ENCODE results near the gene XIRP1.

The XIRP1 gene

DNA sequence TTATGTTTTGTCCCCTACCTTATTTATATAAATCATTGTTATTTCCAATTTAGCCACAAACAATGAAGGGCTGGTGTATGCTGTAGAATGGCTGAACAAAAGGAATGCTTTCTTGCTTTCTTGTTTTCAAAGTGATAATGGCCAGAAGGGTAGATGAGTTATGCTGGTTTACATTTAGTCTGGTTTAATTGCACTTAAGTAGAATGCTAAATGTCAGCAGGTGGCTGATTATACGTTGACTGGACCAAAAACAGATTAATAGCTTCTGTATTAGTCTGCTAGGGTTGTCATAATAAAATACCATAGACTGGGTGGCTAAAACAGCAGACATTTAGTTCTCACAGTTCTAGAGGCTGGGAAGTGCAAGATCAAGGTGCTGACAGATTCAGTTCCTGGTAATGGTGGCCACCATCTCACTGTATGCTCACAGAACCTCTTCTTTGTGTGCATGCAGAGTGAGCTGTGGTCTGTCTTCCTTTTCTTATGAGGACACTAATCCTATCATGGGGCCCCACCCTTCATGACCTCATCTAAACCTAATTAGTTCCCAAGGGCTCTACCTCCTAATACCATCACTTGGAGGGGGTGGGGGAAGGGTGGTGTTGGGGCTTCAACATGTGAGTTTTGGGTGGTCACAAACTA is 17.1 kb upstream of the XIRP1 start:
- no peak for DNase-seq

DNA sequence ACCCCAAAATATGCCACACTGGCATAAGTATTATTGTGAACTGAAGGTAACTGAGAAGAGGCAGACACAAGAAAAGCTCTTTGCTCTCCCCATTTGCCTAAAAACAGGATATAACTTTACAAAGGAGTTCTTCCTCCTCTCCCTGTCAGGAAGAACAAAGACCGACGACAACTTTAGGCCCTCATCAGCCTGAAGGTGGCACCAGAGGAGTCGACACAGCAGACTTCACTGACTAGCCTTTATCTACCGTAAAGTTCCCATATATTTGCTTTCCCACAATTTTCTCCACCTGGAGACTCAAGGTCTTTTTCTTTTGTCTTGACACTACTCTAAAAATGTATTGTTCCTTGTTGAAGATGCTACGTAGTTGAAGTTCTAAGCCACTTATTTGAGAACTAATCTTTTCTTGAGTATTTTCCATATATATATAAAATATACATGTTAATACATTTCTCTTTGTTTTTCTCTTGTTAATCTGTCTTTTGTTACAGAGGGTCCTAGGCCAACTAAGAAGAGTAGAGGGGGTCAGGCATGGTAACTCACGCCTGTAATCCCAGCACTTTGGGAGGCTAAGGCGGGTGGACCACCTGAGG is 16.2 kb upstream of the XIRP1 start:
- no peak for DNase-seq

DNA sequence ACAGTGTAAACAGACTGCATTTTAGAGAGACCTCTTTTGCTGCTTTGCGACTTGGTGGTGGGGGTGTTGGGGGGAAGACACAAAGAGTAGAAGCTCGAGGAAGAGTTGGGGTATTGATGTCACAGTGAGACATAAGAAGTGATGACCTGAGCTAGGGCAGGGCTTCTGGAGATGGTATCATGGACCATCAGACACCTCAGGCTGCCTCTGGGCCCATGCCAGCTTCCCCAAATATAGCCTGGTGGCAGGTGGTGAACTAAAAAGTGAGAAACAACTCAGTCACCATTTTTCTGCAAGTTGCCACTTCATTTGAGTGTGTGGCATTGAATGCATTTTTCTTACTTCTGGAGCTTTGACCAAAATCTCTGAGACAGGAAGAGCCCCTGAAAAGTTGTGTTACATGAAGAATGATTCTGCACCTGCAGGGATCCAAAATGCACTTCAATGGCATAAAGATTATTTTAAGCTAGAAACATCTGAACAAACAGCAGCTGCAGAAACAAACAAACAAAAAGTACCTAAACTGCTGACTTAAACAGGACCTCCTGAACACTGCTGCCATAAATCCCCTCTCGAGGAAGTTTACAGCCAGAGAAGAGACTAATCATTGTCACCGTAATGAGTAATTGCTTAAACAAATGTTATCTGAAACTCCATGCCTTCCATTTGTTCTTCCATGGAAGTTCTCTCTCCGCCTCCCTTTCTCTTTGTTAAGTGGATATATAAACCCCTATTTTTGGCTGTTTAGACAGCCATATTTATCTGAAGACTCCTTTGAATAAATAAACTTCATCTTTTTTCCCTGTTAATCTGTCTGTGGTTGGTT is 15.2 kb upstream of the XIRP1 start:
- no peak for DNase-seq

DNA sequence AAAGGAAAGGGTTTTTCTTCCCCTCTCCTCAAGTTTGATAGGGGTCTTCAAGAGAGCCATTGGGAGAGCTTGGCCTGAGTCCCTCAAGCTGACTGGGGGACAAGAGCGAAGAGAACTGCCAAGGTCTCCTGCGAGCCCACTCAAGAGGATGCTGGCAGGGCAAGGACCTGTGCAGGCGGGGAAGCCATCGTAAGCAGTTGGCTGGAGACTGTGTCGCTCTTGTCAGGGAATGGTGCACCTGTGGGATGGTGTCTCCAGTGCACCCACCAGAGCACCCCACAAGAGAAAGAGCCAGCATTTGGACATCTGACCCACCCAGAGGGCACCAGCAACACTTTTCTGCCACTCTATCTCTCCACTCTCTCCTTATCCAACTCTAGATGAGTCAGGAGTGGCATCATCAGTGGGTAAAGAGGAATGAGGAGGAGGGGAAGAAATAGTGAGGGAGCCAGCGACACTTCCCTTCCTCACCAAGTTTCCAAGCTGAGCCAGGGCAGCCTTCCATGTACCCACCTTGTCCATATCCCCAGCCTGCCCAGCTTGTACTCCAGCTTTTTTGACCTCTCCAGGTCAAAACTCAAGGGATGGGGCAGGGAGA is 13.6 kb upstream of the XIRP1 start:
- DNase-seq, result no peak

DNA sequence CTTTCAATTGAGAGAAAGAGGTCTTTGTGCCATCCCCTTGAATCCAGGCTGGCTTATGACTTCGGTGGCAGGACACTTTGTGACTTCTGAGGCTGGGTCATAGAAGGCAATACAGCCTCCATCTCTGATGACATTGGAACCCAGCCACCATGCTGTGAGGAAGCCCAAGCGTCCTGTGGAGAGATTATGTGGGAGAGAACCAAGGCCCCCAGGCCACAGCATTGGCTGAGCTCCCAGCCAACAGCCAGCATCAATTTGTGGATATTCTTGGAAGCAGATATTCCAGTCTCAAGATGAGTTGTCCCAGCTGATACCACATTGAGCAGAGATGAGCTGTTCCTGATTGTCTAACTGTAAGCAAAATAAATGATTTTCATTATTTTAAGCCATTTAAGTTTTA is 12.7 kb upstream of the XIRP1 start:
- DNase-seq, result no peak

DNA sequence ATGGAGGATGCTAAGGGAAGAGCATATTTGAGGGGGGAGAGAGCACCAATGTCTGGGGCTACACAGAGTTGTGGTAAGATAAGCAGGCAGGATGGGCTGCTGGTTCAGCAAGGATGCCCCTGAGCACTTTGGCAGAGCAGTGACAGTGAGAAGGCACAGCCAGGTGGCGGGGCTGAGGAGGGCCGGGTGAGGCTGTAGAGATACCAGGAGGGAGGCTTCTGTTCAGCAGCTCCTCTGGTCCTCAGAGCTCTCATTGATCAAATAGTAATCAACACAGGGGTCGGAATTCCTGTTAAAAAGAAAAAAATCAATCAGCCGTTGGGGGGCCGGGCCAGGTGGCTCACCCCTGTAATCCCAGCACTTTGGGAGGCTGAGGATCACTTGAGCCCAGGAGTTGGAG is 11.5 kb upstream of the XIRP1 start:
- no peak for DNase-seq

DNA sequence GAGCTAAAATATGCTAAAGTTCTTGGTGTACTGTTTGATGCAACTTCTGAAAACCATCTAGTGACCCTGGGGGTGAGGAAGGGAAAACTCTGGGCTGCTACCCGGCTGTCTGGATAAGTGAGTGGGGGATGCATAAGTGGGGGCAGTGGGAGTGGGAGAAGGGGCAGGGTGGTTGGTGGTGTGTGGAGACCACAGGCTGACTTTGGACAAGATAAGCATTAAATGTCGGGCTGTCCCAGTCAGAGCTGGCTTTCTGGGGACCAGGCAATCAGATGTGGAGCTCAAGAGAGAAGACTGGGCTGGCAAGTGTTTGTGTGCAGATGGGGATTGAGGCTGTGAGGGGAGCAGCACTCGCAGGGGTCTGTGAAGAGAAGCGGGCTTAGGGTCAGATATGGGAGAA is 11.0 kb upstream of the XIRP1 start:
- no peak for DNase-seq

DNA sequence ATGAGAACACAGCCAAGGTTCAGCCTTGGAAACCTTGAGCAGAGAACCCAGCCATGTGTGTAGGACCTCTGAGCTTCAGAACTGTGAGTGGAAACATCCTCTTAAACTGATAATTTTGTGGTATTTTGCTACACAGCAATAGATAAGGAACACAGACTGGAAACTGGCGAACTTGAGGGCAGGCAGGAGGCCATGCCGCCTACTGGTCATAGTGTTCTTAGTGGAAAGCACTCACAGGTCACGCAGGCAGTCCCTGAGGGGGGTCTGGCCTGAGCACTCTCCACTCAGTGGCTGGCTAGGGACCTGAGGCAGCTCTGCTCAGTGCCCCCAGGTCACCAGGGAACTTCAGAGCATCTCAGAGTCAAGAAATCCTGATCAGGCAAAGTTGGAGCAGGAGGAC is 9.7 kb upstream of the XIRP1 start:
- no peak for DNase-seq

DNA sequence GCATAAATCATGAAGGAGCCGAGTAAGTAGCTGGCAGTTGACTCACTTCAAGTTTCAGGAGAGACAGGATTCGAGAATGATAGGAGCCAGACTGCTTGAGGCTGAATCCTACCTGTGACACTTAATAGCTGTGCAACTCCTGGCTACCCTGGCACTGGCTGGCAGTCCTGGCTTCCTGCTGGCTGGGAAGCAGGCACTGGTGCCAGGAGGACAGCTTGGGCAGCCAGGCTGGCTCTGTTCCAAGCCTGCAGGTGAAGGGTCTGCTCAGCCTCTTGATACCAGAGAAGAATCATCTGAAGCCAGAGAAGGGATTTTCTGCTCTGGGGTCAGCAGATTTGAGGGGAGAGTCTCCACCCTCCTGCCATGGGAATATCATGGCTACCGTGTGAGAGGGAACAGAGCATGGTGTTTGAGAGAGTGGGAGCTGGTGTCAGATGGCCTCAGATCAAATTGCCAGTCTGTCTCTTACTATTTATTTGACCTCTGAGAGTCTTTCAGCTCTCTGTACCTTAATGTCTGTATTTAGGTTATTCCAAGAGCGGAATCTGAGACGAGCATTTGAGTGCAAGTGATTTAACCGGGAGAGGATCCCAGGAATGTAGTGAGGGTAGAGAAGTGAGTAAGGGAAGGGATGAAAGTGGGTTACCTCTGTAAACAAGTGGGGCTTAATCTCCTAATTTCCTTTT is 4.4 kb upstream of the XIRP1 start:
- peak; percentile 86 for DNase-seq

DNA sequence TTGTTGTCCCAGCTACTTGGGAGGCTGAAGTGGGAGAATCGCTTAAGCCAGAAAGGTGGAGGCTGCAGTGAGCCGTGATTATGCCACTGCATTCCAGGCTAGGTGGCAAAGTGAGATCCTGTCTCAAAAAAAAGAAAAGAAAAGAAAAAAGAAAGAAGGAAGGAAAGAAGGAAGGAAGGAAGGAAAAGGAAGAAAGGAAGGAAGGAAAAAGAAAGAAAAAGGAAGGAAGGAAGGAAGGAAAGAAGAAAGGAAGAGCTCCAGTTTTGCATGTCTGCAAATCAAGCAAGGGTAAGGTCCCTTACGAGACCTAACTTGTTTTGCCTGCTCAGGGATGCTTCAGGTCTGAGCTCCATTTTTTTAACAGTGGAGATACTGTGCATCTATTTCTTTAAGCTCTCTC is 3.6 kb upstream of the XIRP1 start:
- no peak for DNase-seq

DNA sequence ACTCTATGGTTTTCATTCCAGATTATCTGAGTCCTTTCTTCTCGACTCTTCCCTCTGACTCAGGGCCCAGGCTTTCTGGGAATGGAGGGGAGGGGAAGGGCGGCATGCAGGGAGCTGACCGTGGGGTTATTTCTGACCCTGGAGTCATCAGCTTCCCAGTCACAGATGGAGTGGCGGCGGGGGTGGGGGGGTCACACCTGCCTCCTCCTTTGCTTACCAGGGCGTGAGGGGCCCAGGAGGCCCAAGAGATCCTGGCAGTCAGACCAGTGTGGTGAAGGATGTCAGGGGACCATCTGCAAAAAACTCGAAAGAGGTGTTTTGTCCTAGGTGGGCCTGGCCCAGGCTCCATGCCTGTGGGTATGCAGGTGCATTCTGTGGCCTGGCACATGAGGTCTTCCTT is 996 bp upstream of the XIRP1 start:
- no peak for DNase-seq

DNA sequence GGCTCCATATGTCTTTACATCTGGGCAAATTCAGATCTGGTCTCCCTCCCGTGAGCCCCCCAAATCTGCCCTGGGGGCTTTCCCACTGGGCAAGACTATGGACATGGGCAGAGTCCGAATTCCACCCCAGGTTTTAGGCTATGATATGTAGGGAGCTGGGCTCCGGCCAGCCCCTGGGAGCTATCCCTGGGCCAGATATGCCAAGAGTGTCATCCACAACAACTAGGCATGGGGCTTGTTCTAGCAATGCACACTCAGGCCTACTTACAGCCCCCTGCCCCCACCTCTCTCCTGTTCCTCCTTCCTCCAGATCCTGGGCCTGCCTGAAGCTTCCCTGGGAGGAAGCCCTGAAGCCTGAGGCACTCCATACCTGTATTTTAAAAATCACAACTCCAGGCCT is 622 bp downstream of the XIRP1 start:
- no peak for DNase-seq

DNA sequence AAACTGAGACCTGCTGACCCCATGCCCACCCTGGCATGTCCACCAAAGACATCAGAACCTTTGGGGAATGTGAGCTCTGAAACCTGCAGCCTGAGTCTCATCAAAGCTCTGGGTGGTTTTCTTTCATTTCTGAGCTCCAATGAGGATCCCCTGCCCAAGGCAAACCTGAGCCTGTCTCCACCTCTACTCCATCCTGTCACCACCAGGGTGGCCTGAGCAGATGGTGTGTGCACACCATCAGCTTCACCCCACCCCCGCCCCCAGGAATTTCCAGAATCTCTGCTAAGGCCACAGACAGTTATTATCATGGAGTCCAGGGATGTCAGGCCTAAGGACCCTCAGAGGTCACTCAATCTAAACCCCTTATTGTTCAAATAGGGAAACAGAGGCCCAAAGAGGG is 1.3 kb downstream of the XIRP1 start:
- no peak for DNase-seq

DNA sequence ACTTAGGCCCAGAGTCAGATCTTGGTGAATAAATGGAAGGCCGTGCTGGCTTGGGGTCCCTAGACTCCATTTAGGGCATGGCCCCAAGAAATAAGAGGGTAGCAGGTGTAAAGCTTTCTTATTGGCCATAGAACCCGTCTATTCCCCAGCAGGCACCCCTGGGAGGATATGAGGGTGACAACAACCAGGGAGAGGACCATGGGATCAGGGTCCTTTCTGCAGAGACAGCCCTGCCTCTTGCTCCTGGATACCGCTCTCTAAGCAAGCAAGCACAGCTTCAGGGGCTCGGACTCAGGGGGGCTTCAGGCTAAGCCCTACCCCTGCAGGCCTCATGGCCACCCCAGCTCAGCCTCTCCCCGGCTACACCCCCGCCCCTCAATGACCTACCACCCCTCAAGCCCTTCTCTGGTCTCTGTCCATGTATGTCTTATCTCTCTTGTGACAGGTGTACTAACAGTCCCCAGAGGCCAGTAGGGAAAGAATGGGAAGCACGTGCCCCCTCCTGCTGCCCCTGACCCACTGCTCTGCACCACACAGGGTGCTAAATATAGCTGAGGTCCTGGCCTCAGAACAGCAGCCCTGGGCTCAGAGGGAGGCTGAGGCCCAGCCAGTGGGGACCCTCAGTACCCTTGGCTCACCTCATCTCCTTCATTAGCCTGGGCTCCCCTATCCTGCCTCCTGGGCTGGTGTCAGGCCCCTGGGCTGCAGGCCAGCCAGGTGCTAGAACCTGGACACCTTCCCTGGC is 1.9 kb downstream of the XIRP1 start:
- DNase-seq, result no peak

DNA sequence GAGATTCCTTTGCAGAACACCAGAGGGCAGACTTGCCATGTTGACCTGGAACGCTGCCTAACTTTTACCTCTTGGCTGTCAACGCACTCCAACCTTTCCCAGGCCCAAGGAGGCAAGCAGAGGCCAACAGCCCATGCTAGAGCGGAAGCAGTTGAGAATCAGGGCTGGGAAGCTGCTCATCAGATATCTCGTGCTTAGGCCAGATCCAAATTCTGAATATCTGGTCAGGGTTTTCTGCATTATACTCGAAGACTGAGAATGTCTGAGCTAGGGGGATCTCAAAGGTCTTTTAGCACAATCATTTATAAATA is 2.5 kb downstream of the XIRP1 start:
- DNase-seq, result peak; percentile 82

DNA sequence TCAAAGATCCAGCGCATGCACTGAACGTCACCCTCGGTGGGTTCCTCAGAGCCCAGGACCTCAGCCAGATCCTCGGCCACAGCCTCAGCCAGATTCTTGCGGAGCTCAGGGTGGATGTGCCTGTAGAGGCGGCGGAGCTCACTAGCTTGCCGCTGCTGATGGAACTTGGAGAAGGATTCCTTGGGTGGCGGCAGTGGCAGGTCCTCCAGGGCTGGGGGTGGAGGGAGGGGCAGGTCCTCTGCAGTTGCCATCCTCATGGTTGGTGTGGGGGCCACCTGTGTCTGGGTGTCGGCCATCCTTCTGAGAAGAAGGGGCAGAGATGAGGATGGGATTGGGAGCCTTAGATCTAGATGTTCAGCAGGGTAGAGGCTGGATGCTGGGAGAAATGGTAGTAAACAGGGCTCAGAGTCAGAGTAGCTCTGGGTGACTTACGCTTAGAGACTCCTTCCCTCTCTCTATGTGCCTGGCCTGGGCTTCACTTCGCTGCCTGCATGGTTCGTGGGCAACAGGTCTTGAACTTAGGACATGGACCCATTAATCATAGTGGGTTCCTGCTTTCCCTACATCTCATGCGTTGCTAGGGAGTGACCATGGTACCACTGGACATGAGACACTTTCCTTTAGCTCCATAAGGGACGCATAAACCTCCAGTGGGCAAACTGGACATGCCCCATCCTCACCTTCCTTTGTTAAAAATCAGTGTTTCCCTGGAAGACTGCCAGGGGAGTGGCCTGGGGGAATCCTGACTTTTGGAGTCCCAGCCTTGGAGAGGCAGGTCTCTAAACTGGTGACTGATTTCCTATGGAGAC is 3.0 kb downstream of the XIRP1 start:
- DNase-seq, result no peak

DNA sequence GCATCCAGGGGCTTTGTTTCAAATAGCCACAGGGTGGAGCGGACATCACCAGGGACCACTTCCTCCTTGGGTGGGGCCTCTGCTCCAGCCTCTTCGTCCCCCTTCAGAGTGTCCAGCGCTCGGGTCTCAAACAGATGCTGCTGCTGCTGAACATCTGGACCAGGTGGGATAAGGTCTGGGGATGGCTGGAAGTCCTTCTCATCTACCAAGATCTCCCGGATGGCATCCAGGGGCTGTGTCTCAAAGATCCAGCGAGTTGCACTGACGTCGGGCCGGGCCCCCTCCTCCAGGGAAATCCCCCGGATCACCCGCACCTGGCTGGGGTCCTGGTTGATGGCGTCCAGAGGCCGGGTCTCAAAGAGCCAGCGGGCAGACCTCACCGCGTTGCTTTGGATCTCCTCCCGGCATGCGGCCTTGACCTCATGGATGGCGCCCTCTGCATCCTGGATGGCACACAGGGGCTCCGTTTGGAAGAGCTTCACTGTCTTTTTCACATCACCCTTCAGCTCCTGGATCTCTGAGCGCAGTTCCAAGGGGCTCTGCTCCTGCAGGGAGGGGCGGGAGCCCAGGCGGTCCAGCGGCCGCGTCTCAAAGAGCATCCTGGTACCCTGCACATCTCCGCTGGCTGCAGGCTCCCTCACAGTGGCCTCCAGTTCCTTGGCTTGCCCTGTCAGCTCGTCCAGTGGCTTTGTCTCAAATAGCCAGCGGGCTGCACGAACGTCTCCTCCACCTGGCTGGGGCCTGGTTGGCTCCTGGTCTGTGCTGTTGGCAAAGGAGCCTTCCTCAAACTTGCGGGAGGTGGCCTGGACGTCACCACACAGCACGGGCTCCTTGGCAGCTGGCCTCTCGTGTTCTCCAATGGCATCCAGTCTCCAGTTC is 3.9 kb downstream of the XIRP1 start:
- DNase-seq, result no peak

DNA sequence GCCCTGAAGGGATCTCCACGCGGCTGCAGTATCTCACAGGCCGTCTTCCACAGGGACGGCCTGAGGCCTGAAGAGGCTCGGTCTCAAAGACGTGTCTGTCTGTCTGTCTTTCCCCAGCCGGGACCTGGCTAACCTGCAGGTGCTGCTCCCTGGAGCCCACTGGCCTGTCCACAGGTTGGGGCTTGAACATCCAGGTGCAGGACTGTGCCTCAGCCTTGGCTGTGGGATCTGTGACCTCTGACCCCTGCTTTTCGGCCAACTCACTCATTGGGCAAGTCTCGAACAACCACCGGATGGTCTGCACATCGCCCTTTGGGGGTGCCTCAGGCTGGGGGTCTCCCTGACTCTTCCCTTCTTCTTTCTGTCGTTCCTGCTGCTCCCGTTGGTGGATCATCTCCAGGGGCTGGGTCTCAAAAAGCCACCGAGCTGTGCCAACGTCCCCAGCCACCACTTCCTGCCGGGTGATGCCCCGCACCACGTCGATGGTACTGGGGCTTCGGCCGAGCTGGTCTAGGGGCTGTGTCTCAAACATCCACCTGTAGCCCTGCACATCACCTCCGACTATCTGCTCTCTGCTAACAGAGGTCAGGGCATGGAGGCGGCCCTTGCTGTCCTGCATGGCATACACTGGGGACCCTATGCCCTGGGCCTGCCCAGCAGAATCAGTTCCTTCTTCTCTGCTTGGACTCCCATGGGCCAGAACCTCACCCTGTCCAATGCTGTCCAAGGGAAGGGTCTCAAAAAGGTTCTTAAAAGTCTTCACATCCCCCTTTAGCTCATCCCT is 4.8 kb downstream of the XIRP1 start:
- DNase-seq, result no peak

DNA sequence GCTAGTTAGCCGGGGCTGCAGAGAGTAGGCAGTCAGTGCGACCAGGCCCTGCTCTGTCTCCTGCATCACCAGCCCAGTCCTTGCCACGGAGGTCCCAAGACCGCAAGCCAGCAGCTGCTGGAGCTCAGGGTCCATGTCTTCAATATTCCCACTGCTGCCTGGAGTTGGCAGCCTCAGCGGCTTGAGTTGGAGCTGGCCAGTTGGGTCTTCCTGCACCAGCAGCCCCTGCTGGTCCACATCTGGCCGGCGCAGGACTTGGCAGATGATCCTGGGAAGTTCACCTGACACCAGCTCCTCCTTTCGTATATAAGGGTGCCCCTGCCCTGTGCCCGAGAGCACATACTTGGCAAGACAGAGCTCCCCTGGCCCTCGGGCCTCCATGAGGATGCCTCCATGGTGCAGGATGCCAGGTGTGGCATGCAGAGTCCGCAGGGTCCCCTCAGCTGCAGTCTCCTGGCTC is 5.7 kb downstream of the XIRP1 start:
- no peak for DNase-seq
